CD14-positive monocyte (primary cell): ENCODE data around the gene NR6A1. TPM values are rescaled to one million over a fixed set of nuclear protein-coding genes. Genes with fewer than 3 reads are reported as not detected.

ENCODE experiments used
- DNase-seq, 3 donors: peaks; one replicate each; pipeline ENCODE4 v3.0.0-alpha.2; 2011 to 2022
- H2AFZ ChIP-seq: 2 replicates; pipeline ENCODE4 v1.6.0; 2012; ENCODE audit warnings: mild to moderate bottlenecking, low read depth, low read length, inconsistent platforms; ENCODE audit not compliant: insufficient read depth, poor library complexity, severe bottlenecking
- H3K27ac ChIP-seq, 2 donors: 1 replicate in 1 of 2; 2 replicates in 1 of 2; pipeline ENCODE4 v1.5.1; 2012 to 2013; ENCODE audit warnings: low read length in 2 of 2, control low read depth in 1 of 2, inconsistent platforms in 1 of 2, low read depth in 1 of 2, mild to moderate bottlenecking in 1 of 2
- H3K27me3 ChIP-seq, 2 donors: one replicate each; pipeline versions ENCODE4 v1.6.0 to v1.6.1; 2011 to 2013; ENCODE audit warnings: low read length in 2 of 2; ENCODE audit not compliant: control insufficient read depth in 2 of 2, insufficient read depth in 2 of 2
- H3K36me3 ChIP-seq, 2 donors: replicated peaks in 1 of 2; 1 replicate in 1 of 2; 2 replicates in 1 of 2; pipeline versions ENCODE4 v1.5.1 to v1.6.1; 2012 to 2013; ENCODE audit warnings: low read length in 2 of 2, control low read depth in 1 of 2, inconsistent platforms in 1 of 2, mild to moderate bottlenecking in 1 of 2; ENCODE audit not compliant: insufficient read depth in 2 of 2, control insufficient read depth in 1 of 2
- H3K4me1 ChIP-seq, 2 donors: 1 replicate in 1 of 2; 2 replicates in 1 of 2; pipeline versions ENCODE4 v1.5.1 to v1.6.1; 2012 to 2013; ENCODE audit warnings: low read length in 2 of 2, control low read depth in 1 of 2, inconsistent platforms in 1 of 2, mild to moderate bottlenecking in 1 of 2, moderate library complexity in 1 of 2; ENCODE audit not compliant: insufficient read depth in 2 of 2, control insufficient read depth in 1 of 2
- H3K4me2 ChIP-seq: replicated peaks from 2 replicates; pipeline ENCODE3; 2012; ENCODE audit warnings: low read length, moderate library complexity, mild to moderate bottlenecking; ENCODE audit not compliant: poor library complexity, severe bottlenecking; ENCODE audit errors: extremely low read depth
- H3K4me3 ChIP-seq, 3 experiments: fragments of 200-600 bp in 1 of 3; sonication (generic) in 1 of 3; replicated peaks in 1 of 3; 1 replicate in 2 of 3; 2 replicates in 1 of 3; pipeline ENCODE4 v1.5.1; 2011 to 2013; ENCODE audit warnings: low read length in 3 of 3, mild to moderate bottlenecking in 3 of 3, control low read depth in 2 of 3, low read depth in 2 of 3, inconsistent platforms in 1 of 3, moderate library complexity in 1 of 3
- H3K79me2 ChIP-seq: 2 replicates; pipeline ENCODE4 v1.6.0; 2012; ENCODE audit warnings: mild to moderate bottlenecking, control low read depth, inconsistent platforms, low read length, moderate library complexity; ENCODE audit not compliant: insufficient read depth
- H3K9ac ChIP-seq: 2 replicates; pipeline ENCODE4 v1.6.0; 2017; ENCODE audit warnings: low read length, mild to moderate bottlenecking; ENCODE audit not compliant: insufficient read depth, poor library complexity, severe bottlenecking
- H3K9me3 ChIP-seq, 2 donors: replicated peaks in 1 of 2; 1 replicate in 1 of 2; 2 replicates in 1 of 2; pipeline versions ENCODE4 v1.5.1 to v1.6.1; 2012 to 2013; ENCODE audit warnings: low read length in 2 of 2, control low read depth in 1 of 2; ENCODE audit not compliant: control insufficient read depth in 1 of 2, insufficient read depth in 1 of 2
- H4K20me1 ChIP-seq: 2 replicates; pipeline ENCODE4 v1.6.0; 2012; ENCODE audit warnings: mild to moderate bottlenecking, low read length, control low read depth, moderate library complexity; ENCODE audit not compliant: insufficient read depth
- H3K27ac Mint-ChIP-seq, 7 donors: one replicate each; pipeline ENCODE4 v1.8.0; 2020; ENCODE audit warnings: mild to moderate bottlenecking in 7 of 7, mixed read lengths in 7 of 7, moderate library complexity in 6 of 7, inconsistent platforms in 2 of 7
- H3K27me3 Mint-ChIP-seq, 3 donors: one replicate each; pipeline ENCODE4 v1.8.0; 2021 to 2022; ENCODE audit warnings: low read depth in 3 of 3, mild to moderate bottlenecking in 3 of 3, mixed read lengths in 3 of 3, moderate library complexity in 3 of 3, inconsistent platforms in 1 of 3
- H3K36me3 Mint-ChIP-seq, 2 donors: one replicate each; pipeline ENCODE4 v1.8.0; 2020; ENCODE audit warnings: mixed read lengths in 2 of 2, inconsistent platforms in 1 of 2, mild to moderate bottlenecking in 1 of 2
- H3K4me1 Mint-ChIP-seq: one replicate; pipeline ENCODE4 v1.8.0; 2020; ENCODE audit warnings: mild to moderate bottlenecking, mixed read lengths
- H3K4me3 Mint-ChIP-seq, 2 donors: one replicate each; pipeline ENCODE4 v1.8.0; 2020; ENCODE audit warnings: mild to moderate bottlenecking in 2 of 2, mixed read lengths in 2 of 2, moderate library complexity in 1 of 2
- H3K9me3 Mint-ChIP-seq, 7 donors: one replicate each; pipeline ENCODE4 v1.8.0; 2020 to 2022; ENCODE audit warnings: mixed read lengths in 7 of 7, mild to moderate bottlenecking in 6 of 7, moderate library complexity in 6 of 7, inconsistent platforms in 2 of 7
- WGBS: methylation state at CpG from one replicate; pipeline ENCODE4 v1.1.5; 2013; ENCODE audit warnings: missing lambda C conversion rate; ENCODE audit not compliant: insufficient coverage; 5-methylcytosine and 5-hydroxymethylcytosine counted together
- intact Hi-C, 2 donors: fragments of 100-400 bp; cut with micrococcal nuclease; formaldehyde crosslinking; loops; one replicate each; pipeline versions ENCODE4 v1.15.0 to v1.15.1; 2023
- polyA plus RNA-seq, 3 donors: library from polyadenylated mRNA; depleted of rRNA in 1 of 3; unstranded in 2 of 3; stranded (reverse) in 1 of 3; fragments of 300-500 nt in 2 of 3; fragments of >200 nt in 1 of 3; fragmentation: Illumina TruSeq in 2 of 3; gene quantifications; 1 replicate in 2 of 3; 2 replicates in 1 of 3; pipeline ENCODE4 v1.2.3, GENCODE V29; 2012 to 2021
- TF ChIP-seq, protein P1 (sequence below): fragments of 200-600 bp; IDR thresholded peaks from one replicate; pipeline ENCODE4 v1.8.0; 2022; ENCODE audit warnings: antibody characterized with exemption, mild to moderate bottlenecking

Gene NR6A1
- polyA plus RNA-seq, 3 donors, result 0.15 to 2.9 (median 0.28) TPM

DNA sequence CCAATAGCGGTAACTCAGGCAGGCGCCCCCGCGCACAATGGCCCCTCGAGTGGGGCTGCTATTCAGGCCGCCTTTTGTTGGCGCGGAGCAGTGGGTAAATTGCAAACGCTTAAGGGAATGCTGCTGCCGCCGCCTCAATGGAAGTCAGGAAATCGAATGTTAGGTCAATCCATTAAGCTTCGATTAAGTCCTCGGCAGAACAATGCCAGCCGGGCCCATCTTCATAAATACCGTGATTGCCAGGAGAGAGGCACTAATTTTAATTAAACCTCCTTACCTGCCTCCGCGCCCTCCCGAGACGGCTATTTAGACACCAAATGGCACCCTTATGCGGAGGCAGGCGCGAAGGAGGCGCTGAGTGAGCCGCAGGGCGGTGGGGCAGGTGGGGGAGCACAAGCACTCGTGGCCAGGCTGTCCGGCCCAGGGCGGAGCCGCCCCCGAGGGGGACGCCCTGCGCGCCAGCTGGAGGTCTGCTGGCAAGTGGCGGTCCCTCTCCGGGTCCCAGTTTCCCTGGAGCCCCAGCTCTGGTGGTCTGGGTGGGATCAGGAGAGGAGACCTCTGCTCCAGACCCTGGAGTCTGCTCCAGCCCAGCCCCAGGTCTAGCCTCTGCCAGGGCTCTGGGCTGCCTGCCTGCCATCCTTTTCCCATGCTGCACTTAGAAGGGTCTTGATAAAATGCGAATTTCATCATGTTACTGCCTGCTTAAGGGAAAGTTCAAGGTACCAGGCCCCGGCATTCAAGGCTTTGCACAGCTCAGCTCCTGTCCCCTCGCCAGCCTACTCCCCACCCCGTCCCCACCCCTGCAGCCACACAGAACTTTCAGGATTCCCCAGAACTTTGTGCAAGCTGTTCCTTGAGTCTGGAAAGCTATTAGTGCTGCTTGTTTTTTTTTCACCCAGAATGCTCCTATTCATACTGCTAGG lies 283.6 kb downstream of the NR6A1 start:
- H3K9ac ChIP-seq, result no peak overlapping the region
- intact Hi-C loops, result no loop called here
- no peaks in the 10 kb centered on the region for H3K4me1 ChIP-seq
- H3K79me2 ChIP-seq, result no peaks in the 10 kb centered on the region
- no peak overlapping the region for H2AFZ ChIP-seq
- H3K27me3 ChIP-seq, result peaks cover 0 to 13% of the 10 kb centered on the region in 2 donors
- no peak for DNase-seq
- no peaks in the 10 kb centered on the region for H3K36me3 ChIP-seq
- peaks cover 4 to 29% (median 10%) of the 10 kb centered on the region in 3 donors for H3K27me3 Mint-ChIP-seq
- no peaks in the 10 kb centered on the region for H3K9me3 ChIP-seq
- no peak overlapping the region for H3K4me3 Mint-ChIP-seq
- no peaks in the 10 kb centered on the region for H3K4me1 Mint-ChIP-seq
- no peaks in the 10 kb centered on the region for H3K9me3 Mint-ChIP-seq
- H3K4me2 ChIP-seq, result no peak overlapping the region
- no peak overlapping the region for H3K4me3 ChIP-seq
- WGBS, result 88% methylated on average over 34 of the region's 40 CpGs
- TF ChIP-seq, protein P1, sequence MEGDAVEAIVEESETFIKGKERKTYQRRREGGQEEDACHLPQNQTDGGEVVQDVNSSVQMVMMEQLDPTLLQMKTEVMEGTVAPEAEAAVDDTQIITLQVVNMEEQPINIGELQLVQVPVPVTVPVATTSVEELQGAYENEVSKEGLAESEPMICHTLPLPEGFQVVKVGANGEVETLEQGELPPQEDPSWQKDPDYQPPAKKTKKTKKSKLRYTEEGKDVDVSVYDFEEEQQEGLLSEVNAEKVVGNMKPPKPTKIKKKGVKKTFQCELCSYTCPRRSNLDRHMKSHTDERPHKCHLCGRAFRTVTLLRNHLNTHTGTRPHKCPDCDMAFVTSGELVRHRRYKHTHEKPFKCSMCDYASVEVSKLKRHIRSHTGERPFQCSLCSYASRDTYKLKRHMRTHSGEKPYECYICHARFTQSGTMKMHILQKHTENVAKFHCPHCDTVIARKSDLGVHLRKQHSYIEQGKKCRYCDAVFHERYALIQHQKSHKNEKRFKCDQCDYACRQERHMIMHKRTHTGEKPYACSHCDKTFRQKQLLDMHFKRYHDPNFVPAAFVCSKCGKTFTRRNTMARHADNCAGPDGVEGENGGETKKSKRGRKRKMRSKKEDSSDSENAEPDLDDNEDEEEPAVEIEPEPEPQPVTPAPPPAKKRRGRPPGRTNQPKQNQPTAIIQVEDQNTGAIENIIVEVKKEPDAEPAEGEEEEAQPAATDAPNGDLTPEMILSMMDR, result no peak
- no peaks in the 10 kb centered on the region for H3K36me3 Mint-ChIP-seq
- H3K27ac ChIP-seq, result no peak overlapping the region
- no peak overlapping the region for H3K27ac Mint-ChIP-seq
- H4K20me1 ChIP-seq, result no peaks in the 10 kb centered on the region

DNA sequence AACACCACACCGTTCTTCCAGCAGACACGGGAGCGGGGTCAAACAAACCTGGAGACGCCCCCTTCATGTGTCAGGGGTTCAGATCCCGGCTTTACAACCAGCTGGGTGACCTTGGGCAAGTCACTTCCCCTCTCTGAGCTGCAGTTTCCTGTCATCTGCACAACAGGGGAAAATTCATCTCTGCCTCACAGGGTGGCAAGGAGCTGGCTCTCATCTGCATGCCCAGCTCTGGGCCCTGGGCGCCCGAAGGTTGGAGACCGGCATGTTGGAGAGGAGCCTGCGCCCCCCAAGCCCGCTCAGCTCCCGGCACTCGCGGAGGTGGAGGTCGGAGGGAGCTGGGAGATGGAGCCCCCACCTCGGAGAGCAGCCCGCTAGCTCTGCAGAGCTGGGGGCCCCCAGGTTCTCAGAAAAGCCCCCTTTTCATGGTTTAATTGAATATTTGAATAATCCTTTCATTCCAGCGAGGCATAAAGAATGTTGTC lies 284.3 kb downstream of the NR6A1 start:
- Histone ChIP-seq H3K36me3 (no peaks in the 10 kb centered on the region), H3K9me3 (no peaks in the 10 kb centered on the region), H3K27me3 (peaks cover 0 to 13% of the 10 kb centered on the region in 2 donors), H3K4me1 (no peaks in the 10 kb centered on the region), H3K27ac (no peak overlapping the region), H3K9ac (no peak overlapping the region), H3K4me2 (no peak overlapping the region), H3K79me2 (no peaks in the 10 kb centered on the region), H2AFZ (no peak overlapping the region), H4K20me1 (no peaks in the 10 kb centered on the region), H3K4me3 (no peak overlapping the region)
- Mint-ChIP-seq H3K27me3 (peaks cover 4 to 28% (median 10%) of the 10 kb centered on the region in 3 donors), H3K36me3 (no peaks in the 10 kb centered on the region), H3K4me3 (no peak overlapping the region), H3K4me1 (no peaks in the 10 kb centered on the region), H3K9me3 (no peaks in the 10 kb centered on the region), H3K27ac (no peak overlapping the region)
- intact Hi-C loops, result no loop called here
- WGBS, result 63% methylated on average over 7 of the region's 17 CpGs
- no peak for DNase-seq
- TF ChIP-seq, protein P1, result no peak
